Measurements from ENCODE around the gene ELMOD1.

ELMOD1 gene

GRCh38 chr11:107651672-107652071, 60.7 kb downstream of the ELMOD1 start:
- no peak for DNase-seq

- no peak for DNase-seq
Measured at GRCh38 chr11:107653076-107653475, 62.1 kb downstream of the ELMOD1 start.

GRCh38 chr11:107655602-107656001, 64.7 kb downstream of the ELMOD1 start:
- no peak for DNase-seq

GRCh38 chr11:107659310-107659709, 68.4 kb downstream of the ELMOD1 start:
- DNase-seq: no peak

- no peak for DNase-seq
Measured at GRCh38 chr11:107660066-107660465, 69.1 kb downstream of the ELMOD1 start.

- DNase-seq: no peak
Measured at GRCh38 chr11:107661656-107662055, 70.7 kb downstream of the ELMOD1 start.

- DNase-seq: no peak
Measured at GRCh38 chr11:107665018-107665417, 74.1 kb downstream of the ELMOD1 start.

- no peak for DNase-seq
Measured at GRCh38 chr11:107666911-107667613, 76.1 kb downstream of the ELMOD1 start.

GRCh38 chr11:107669191-107669740, 78.3 kb downstream of the ELMOD1 start:
- no peak for DNase-seq

- DNase-seq: no peak
Measured at GRCh38 chr11:107669893-107670601, 79.1 kb downstream of the ELMOD1 start.

GRCh38 chr11:107675902-107676301, 85.0 kb downstream of the ELMOD1 start:
- DNase-seq: no peak

GRCh38 chr11:107676336-107677057, 85.5 kb downstream of the ELMOD1 start:
- DNase-seq: no peak

GRCh38 chr11:107677924-107678631, 87.1 kb downstream of the ELMOD1 start:
- no peak for DNase-seq

- no peak for DNase-seq
Measured at GRCh38 chr11:107678632-107678971, 87.7 kb downstream of the ELMOD1 start.

GRCh38 chr11:107679255-107680024, 88.5 kb downstream of the ELMOD1 start:
- no peak for DNase-seq

GRCh38 chr11:107682171-107682570, 91.2 kb downstream of the ELMOD1 start:
- DNase-seq: no peak

- no peak for DNase-seq
Measured at GRCh38 chr11:107682572-107682971, 91.6 kb downstream of the ELMOD1 start.

GRCh38 chr11:107683061-107683460, 92.1 kb downstream of the ELMOD1 start:
- DNase-seq: no peak

GRCh38 chr11:107683807-107684206, 92.9 kb downstream of the ELMOD1 start:
- DNase-seq: no peak

GRCh38 chr11:107688322-107688918, 97.5 kb downstream of the ELMOD1 start:
- DNase-seq: no peak

- peak; percentile 34 for DNase-seq
Measured at GRCh38 chr11:107689317-107690202, 98.6 kb downstream of the ELMOD1 start.
